HG02970 (cell line): ENCODE results near the gene OSTN.
"Not testable (repeated sequence)": the region's sequence is repeated elsewhere in the genome, so short reads cannot be mapped to it uniquely, and the experiment has no call there.

Experiments used
- ATAC-seq: cut with Tn5 transposase; IDR thresholded peaks from one replicate; pipeline ENCODE4 v1.9.1; 2021; ENCODE audit warnings: mild to moderate bottlenecking, moderate library complexity, moderate number of reproducible peaks; ENCODE audit not compliant: unreplicated experiment, low FRiP score

OSTN gene

GRCh38 chr3:191198932-191199331, at the start of gene OSTN:
Gene OSTN, plus strand, starts transcription at chr3:191199241. Its CDS starts 13,292 bp downstream, at chr3:191212533.
- no peak for ATAC-seq

- ATAC-seq, result no peak
Observed at GRCh38 chr3:191151653-191152052, 47.4 kb upstream of the OSTN start.

GRCh38 chr3:191154827-191155226, 44.2 kb upstream of the OSTN start:
- ATAC-seq, result no peak

- ATAC-seq, result no peak
Observed at GRCh38 chr3:191158247-191158646, 40.8 kb upstream of the OSTN start.

- no peak for ATAC-seq
Observed at GRCh38 chr3:191158815-191159214, 40.2 kb upstream of the OSTN start.

- no peak for ATAC-seq
Observed at GRCh38 chr3:191165802-191166201, 33.2 kb upstream of the OSTN start.

GRCh38 chr3:191166368-191166767, 32.7 kb upstream of the OSTN start:
- ATAC-seq, result no peak

GRCh38 chr3:191169566-191169965, 29.5 kb upstream of the OSTN start:
- no peak for ATAC-seq

GRCh38 chr3:191170097-191170496, 28.9 kb upstream of the OSTN start:
- ATAC-seq, result no peak

GRCh38 chr3:191175102-191175501, 23.9 kb upstream of the OSTN start:
- ATAC-seq, result no peak

- no peak for ATAC-seq
Observed at GRCh38 chr3:191176038-191176785, 22.8 kb upstream of the OSTN start.

- not testable (repeated sequence) for ATAC-seq
Observed at GRCh38 chr3:191185382-191185781, 13.7 kb upstream of the OSTN start.

GRCh38 chr3:191188246-191188645, 10.8 kb upstream of the OSTN start:
- not testable (repeated sequence) for ATAC-seq

GRCh38 chr3:191192270-191192669, 6.8 kb upstream of the OSTN start:
- ATAC-seq, result not testable (repeated sequence)

- no peak for ATAC-seq
Observed at GRCh38 chr3:191192941-191193340, 6.1 kb upstream of the OSTN start.

GRCh38 chr3:191197761-191198306, 1.2 kb upstream of the OSTN start:
- ATAC-seq, result no peak

GRCh38 chr3:191198480-191198879, 561 bp upstream of the OSTN start:
- no peak for ATAC-seq

GRCh38 chr3:191210032-191210431, 11.0 kb downstream of the OSTN start:
- ATAC-seq, result no peak

GRCh38 chr3:191216510-191216909, 17.5 kb downstream of the OSTN start:
- ATAC-seq, result no peak

GRCh38 chr3:191217301-191217700, 18.3 kb downstream of the OSTN start:
- no peak for ATAC-seq

GRCh38 chr3:191220908-191221307, 21.9 kb downstream of the OSTN start:
- no peak for ATAC-seq

- ATAC-seq, result no peak
Observed at GRCh38 chr3:191221638-191222037, 22.6 kb downstream of the OSTN start.
